GM19035 (cell line): ENCODE data around the gene ARHGAP32.
"Not testable (repeated sequence)": the region's sequence is repeated elsewhere in the genome, so short reads cannot be mapped to it uniquely, and the experiment has no call there.

Experiments
- ATAC-seq: cut with Tn5 transposase; IDR thresholded peaks from one replicate; pipeline ENCODE4 v1.9.1; 2021; ENCODE audit not compliant: unreplicated experiment

Gene ARHGAP32

GRCh38 chr11:129204150-129204838 is 12.2 kb upstream of the ARHGAP32 start:
- ATAC-seq = no peak

- ATAC-seq = no peak
Observed at GRCh38 chr11:129202646-129203045, 10.5 kb upstream of the ARHGAP32 start.

- ATAC-seq = no peak
Observed at GRCh38 chr11:129195682-129196081, 3.6 kb upstream of the ARHGAP32 start.

GRCh38 chr11:129191649-129192048 is 476 bp downstream of the ARHGAP32 start:
- ATAC-seq = no peak

- no peak for ATAC-seq
Observed at GRCh38 chr11:129190087-129190486, 2.0 kb downstream of the ARHGAP32 start.

GRCh38 chr11:129189646-129190045 is 2.5 kb downstream of the ARHGAP32 start:
- no peak for ATAC-seq

- ATAC-seq = not testable (repeated sequence)
Observed at GRCh38 chr11:129185082-129185481, 7.0 kb downstream of the ARHGAP32 start.

- no peak for ATAC-seq
Observed at GRCh38 chr11:129184581-129184980, 7.5 kb downstream of the ARHGAP32 start.

- ATAC-seq = no peak
Observed at GRCh38 chr11:129167315-129167714, 24.8 kb downstream of the ARHGAP32 start.

GRCh38 chr11:129163714-129164164 is 28.4 kb downstream of the ARHGAP32 start:
- no peak for ATAC-seq

- not testable (repeated sequence) for ATAC-seq
Observed at GRCh38 chr11:129157080-129157479, 35.0 kb downstream of the ARHGAP32 start.

- ATAC-seq = no peak
Observed at GRCh38 chr11:129155745-129156144, 36.4 kb downstream of the ARHGAP32 start.

GRCh38 chr11:129148487-129148886 is 43.6 kb downstream of the ARHGAP32 start:
- ATAC-seq = no peak

- no peak for ATAC-seq
Observed at GRCh38 chr11:129146191-129146590, 45.9 kb downstream of the ARHGAP32 start.

- ATAC-seq = no peak
Observed at GRCh38 chr11:129145276-129145675, 46.8 kb downstream of the ARHGAP32 start.

GRCh38 chr11:129144256-129144655 is 47.9 kb downstream of the ARHGAP32 start:
- no peak for ATAC-seq

GRCh38 chr11:129143335-129143734 is 48.8 kb downstream of the ARHGAP32 start:
- no peak for ATAC-seq

GRCh38 chr11:129141748-129142523 is 50.2 kb downstream of the ARHGAP32 start:
- no peak for ATAC-seq

GRCh38 chr11:129131316-129131715 is 60.8 kb downstream of the ARHGAP32 start:
- ATAC-seq = no peak

- not testable (repeated sequence) for ATAC-seq
Observed at GRCh38 chr11:129128881-129129620, 63.1 kb downstream of the ARHGAP32 start.

GRCh38 chr11:129119036-129119435 is 73.1 kb downstream of the ARHGAP32 start:
- ATAC-seq = no peak
